ENCODE data around the gene KSR1.

Gene KSR1

DNA sequence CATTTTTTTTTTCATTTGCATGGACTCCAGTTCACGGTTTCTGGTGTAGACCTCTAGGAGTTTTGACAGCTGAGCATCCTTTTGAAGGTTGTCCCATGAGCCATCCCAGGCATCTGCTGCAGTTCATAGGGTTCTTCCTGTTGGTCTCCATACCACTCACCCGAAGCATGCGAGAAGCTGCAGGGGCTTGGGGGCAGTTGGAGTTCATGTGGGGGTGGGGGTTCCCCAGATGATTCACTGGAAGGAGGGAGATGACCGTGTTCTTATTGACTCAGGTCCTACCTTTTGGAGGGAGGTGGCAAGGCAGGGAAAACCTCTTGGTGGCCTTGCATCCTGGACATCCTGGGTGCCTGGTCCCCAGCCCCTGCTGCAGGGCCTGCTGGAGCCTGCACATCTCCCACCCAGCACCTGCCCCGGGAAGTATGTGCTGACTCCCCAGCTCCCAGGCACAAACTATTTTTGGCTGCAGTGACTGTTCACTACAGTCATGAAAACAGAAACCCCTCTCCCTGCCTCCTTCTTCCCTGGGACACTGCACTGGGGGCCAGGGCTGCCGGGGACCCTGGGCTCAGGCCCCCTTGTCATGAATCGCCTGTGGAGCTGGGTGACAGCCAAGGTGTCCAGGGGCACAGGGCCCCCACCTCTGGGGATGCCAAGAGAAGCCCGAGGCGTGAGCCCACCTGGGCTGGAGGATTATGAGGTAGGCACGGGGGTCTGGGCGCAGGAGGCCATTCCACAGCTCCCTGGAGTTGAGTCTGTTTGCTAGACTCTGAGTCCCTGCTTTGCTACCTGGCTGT is 109.8 kb downstream of the KSR1 start:
- TF ChIP-seq, protein P1, sequence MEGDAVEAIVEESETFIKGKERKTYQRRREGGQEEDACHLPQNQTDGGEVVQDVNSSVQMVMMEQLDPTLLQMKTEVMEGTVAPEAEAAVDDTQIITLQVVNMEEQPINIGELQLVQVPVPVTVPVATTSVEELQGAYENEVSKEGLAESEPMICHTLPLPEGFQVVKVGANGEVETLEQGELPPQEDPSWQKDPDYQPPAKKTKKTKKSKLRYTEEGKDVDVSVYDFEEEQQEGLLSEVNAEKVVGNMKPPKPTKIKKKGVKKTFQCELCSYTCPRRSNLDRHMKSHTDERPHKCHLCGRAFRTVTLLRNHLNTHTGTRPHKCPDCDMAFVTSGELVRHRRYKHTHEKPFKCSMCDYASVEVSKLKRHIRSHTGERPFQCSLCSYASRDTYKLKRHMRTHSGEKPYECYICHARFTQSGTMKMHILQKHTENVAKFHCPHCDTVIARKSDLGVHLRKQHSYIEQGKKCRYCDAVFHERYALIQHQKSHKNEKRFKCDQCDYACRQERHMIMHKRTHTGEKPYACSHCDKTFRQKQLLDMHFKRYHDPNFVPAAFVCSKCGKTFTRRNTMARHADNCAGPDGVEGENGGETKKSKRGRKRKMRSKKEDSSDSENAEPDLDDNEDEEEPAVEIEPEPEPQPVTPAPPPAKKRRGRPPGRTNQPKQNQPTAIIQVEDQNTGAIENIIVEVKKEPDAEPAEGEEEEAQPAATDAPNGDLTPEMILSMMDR (IDR thresholded peaks at IDR 0.05; ENCODE audit: low read depth, low read length, missing control alignments) = no peak
- no peak for DNase-seq (ENCODE audit: extremely low read depth, low read depth)
- H3K4me3 ChIP-seq (replicated peaks; ENCODE audit: low read depth, low read length) = no peak overlapping the region

DNA sequence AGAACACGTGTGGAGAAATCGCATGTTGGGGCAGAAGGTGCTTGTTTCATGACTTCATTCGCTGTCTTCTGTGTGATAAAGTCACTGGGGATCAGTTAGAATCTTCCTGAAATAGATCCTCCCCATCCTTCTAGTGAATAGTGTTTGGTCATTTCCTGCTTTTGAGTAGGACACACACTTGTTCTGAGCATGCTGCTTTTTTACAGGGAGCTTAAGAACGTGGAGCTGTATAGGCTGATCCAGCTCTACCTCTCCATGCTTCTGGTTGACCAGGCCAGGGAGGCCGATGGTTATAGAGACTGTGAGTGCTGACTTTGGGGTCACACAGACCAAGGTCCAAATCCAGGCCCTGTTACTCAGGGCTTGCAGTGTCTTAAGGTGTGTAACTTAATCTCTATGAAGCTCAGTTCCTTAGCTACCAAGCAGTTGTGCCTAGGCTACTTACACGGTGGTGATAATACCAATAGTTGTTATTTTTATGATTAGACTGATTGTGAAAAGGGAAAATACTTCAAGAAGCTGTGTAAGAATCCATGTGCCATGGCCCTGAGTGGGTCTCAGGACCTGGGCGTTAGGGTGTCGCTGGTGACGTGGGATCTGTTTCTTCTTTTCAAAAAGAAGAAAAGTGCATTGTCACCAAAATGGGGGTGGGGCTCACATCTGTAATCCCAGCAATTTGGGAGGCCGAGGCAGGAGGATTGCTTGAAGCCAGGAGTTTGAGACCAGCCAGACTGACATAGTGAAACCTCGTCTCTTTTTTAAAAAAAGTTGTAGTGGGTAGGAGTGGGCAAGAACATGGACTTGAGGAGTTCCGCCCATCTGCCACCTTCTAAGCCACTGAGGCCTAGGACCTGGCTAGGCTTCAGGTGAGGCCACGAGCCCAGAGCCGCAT is 110.7 kb downstream of the KSR1 start:
- TF ChIP-seq, protein P1 (IDR thresholded peaks at IDR 0.05; ENCODE audit: low read depth, low read length, missing control alignments) = no peak
- H3K4me3 ChIP-seq (replicated peaks; ENCODE audit: low read depth, low read length) = no peak overlapping the region
- no peak for DNase-seq (ENCODE audit: extremely low read depth, low read depth)

DNA sequence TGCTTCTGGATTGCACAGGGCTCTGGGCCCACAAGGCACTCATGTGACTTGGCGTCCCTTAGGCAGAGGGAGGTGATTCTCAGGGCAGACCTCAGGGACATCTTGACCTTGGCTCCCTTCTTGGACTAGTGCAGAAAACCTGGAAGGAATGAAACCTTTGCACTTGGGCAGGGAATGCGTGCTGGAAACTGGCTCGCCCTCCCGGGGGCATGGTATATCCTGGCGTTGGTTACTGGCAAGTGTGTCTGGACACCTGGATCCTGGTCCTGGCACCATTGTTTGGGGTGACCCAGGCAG is 111.3 kb downstream of the KSR1 start:
- DNase-seq (ENCODE audit: extremely low read depth, low read depth) = no peak
- TF ChIP-seq, protein P1 (IDR thresholded peaks at IDR 0.05; ENCODE audit: low read depth, low read length, missing control alignments) = no peak

DNA sequence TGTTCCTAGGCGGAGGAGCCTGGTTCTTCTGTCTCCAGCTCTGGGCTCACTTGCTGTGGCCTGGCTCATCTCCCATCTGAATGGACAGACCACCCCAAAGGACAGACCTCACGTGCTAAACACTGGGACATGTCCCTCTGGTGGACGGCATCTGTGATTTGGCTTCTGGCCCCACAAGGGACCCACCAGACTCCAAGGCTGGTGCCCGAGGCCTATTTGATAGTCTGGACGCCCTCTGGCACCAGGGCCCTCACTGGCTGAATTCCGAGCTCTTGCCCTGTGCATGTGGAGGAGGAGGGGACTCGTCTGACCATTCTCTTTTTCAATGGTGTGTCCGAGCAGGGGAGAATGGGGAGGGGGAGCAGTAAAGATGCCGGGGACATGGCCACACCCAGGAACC is 112.0 kb downstream of the KSR1 start:
- no peak overlapping the region for H3K4me3 ChIP-seq (replicated peaks; ENCODE audit: low read depth, low read length)
- DNase-seq (ENCODE audit: extremely low read depth, low read depth) = no peak
- TF ChIP-seq, protein P1 (IDR thresholded peaks at IDR 0.05; ENCODE audit: low read depth, low read length, missing control alignments) = no peak

More for the DNA sequence above, 111.3 kb downstream of the KSR1 start:
- no peak overlapping the region for H3K4me3 ChIP-seq (replicated peaks; ENCODE audit: low read depth, low read length)

DNA sequence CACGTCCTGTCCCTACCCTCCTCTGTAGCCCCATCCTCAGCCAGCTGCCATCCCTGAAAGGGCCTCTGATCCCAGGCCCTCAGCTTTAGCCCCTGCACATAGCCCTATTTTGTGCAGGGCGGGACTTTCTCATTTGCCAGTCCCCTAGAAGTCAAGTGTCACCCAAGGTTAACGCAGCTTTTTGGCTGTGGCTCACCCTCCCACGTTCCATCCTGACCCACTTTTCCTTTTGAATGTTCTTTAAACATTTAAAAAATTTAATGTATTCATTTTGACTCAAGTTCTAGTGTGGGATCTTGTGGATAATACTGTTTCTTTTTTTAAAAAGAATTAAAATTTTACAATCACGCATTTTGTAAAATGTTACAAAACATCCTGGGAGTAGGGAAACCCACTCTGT is 112.6 kb downstream of the KSR1 start:
- no peak for DNase-seq (ENCODE audit: extremely low read depth, low read depth)
- TF ChIP-seq, protein P1 (IDR thresholded peaks at IDR 0.05; ENCODE audit: low read depth, low read length, missing control alignments) = no peak
- no peak overlapping the region for H3K4me3 ChIP-seq (replicated peaks; ENCODE audit: low read depth, low read length)

DNA sequence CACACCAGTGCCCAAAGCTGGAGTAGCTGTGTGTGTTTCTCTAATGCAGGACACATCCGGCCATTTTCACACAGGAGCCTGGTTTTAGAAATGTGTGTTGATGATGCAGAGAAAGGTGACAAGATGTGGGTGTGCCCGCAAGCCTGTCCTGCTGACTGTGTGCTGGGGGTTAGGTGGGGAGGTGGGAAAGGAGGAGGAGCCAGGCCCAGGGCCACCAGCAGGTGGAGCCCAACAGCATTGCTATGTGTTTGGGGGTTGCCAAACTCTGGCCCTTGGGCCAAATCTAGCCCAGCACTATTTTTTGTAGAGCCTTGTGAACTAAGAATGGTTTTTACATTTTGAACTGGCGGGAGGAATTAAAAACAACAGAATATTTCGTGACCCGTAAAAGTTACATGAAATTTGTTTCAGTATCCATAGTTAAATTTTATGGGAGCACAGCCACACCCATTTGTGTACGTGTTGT is 113.0 kb downstream of the KSR1 start:
- no peak for DNase-seq (ENCODE audit: extremely low read depth, low read depth)
- TF ChIP-seq, protein P1 (IDR thresholded peaks at IDR 0.05; ENCODE audit: low read depth, low read length, missing control alignments) = peak; percentile 78
- no peak overlapping the region for H3K4me3 ChIP-seq (replicated peaks; ENCODE audit: low read depth, low read length)
